HG03280 (cell line): ENCODE data around the gene RPL9.
"Not testable (repeated sequence)": the region's sequence is repeated elsewhere in the genome, so short reads cannot be mapped to it uniquely, and the experiment has no call there.

Source experiments
- ATAC-seq: cut with Tn5 transposase; IDR thresholded peaks from one replicate; pipeline ENCODE4 v1.9.1; 2021; ENCODE audit warnings: mild to moderate bottlenecking, moderate library complexity; ENCODE audit not compliant: unreplicated experiment

Gene RPL9

GRCh38 chr4:39467464-39467863, 8.7 kb upstream of the RPL9 start:
- ATAC-seq: no peak

- no peak for ATAC-seq
These were observed 8.0 kb upstream of the RPL9 start for GRCh38 chr4:39466747-39467146.

DNA sequence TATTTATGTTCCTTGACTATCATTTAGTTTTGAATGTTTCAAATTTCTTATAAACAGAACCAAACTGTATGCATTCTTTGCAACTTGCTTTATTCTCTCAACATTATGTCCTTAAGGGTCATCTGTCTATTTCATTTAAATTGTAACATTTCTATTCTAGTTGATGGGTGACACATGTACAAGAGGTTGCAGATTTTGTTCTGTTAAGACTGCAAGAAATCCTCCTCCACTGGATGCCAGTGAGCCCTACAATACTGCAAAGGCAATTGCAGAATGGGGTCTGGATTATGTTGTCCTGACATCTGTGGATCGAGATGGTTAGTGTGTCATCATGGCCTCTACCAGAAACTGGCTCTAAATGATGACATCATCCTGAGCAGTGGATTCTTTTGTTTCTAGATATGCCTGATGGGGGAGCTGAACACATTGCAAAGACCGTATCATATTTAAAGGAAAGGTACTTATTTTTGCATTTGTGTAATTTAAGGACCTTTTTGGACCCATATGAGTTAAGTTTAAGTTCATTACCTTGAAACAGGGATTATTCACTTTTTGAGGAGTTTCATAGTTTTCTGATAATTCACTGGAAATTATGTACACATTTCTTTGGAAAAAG, 6.3 kb upstream of the RPL9 start:
- ATAC-seq: no peak

DNA sequence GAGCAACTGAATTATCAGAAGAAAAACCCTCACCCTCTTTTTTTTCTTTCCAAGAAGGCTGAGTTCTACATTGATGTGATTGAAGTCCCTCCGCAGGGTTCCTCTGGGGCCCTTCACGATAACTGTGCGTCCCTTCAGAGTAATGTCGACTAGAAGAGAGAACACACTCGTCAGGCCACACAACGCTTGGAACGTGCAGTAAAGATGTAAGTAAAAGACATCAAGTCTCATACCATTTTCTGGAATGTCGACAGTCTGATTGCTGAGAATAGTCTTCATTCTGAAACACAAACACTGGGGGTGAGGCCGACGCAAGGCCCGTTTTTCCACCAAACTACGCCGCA, 589 bp downstream of the RPL9 start:
- ATAC-seq: not testable (repeated sequence)

GRCh38 chr4:39456946-39457763, 1.6 kb downstream of the RPL9 start:
- no peak for ATAC-seq

- ATAC-seq: no peak
These were observed 3.2 kb downstream of the RPL9 start for GRCh38 chr4:39455486-39455885.

- ATAC-seq: no peak
These were observed 5.0 kb downstream of the RPL9 start for GRCh38 chr4:39453738-39454137.

GRCh38 chr4:39452860-39453587, 5.7 kb downstream of the RPL9 start:
- no peak for ATAC-seq

DNA sequence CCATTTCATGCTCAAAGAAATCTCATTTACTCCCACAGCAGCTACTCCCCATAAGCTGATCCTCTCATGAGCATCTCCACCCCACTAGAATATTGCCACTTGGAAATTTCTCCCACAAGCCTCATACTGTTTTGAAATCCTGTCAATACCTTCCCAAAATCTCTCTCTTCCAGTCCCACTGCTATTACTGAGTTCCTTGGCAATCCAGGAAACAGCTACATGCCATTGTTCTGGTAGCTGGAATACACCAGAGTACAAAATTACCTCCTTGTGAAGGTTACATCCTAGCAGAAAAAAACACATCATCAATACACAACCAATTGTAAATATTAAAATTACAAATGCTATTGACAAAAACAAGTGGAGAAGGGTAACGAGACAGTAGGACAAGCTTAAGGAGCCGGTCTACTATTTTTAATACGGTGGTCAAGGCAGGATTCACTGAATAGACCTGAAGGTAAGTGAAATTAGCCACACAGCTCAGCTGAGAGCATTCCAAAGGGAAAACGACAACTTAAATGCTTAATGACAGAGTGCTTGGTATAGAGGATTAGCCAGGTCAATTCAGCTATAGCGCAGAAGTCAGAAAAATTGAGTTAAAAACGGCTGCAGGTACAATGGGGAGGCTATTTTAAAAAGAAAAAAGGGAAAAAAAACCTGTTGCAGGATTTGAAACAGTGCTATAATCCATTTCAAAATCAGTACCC, 6.4 kb downstream of the RPL9 start:
- ATAC-seq: no peak

DNA sequence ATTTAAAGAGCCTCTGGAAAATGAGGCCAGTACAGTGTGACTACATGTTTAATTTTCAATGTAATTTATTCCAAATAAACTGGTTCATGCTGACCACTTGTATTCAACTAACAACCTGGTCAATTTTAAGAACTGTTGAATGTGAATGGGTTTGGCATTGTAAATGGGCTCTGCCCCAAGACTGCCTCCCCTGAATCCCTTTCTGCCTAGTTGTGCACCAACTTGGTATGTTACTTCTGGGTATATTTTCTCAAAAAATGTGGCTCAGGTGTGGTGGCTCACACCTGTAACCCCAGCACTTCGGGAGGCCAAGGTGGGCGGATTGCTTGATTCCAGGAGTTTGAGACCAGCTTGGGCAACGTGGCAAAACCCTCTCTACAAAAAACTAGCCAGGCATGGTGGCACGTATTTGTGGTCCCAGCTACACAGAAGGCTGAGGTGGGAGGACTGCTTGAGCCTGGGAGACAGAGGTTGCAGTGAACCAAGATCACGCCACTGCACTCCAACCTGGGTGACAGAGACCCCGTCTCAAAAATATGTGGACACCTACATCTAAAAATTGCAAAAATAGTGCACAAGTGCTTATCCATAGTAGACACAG, 7.2 kb downstream of the RPL9 start:
- ATAC-seq: no peak

DNA sequence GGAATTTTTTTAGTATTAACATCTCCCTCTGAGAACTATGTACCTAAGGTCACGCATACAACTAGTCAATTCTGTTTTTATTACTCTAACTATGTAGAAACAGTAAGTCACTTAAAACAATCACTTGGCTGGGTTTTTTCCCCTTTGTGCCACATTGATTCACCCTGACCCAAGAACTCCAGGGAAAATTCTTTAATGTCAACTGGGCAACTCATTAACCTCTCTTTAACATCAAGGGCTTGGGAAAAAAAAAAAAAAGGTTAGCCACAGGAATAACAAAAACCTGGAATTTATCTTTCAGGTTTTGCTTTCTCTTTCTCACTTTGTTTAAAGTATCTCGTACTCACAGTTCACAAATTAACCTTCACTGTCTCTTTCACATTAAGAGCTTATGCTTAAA, 8.1 kb downstream of the RPL9 start:
- no peak for ATAC-seq

GRCh38 chr4:39446842-39447573, 11.7 kb downstream of the RPL9 start:
- peak; percentile 78 for ATAC-seq

- no peak for ATAC-seq
These were observed 12.3 kb downstream of the RPL9 start for GRCh38 chr4:39446483-39446841.

GRCh38 chr4:39442998-39443397, 15.7 kb downstream of the RPL9 start:
- ATAC-seq: no peak

DNA sequence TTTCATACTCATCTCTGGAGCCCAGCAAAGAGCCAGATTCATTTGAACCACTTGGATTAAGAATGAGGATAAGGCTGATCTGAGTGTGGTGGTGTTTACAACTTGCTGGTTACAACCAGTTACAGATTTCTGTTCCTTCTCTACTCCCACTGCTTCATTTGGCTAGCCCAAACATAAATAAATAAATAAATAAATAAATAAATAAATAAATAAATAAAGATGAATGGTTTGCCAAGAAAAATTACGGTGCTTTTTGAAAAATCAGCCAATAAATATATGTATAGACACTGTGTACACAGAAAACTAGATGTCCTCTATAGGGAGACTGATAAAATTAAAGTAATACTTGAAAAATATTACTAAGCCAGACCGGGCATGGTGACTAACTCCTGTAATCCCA, 17.1 kb downstream of the RPL9 start:
- no peak for ATAC-seq

GRCh38 chr4:39435659-39436563, 22.8 kb downstream of the RPL9 start:
- ATAC-seq: no peak

GRCh38 chr4:39433878-39434492, 24.7 kb downstream of the RPL9 start:
- ATAC-seq: no peak

DNA sequence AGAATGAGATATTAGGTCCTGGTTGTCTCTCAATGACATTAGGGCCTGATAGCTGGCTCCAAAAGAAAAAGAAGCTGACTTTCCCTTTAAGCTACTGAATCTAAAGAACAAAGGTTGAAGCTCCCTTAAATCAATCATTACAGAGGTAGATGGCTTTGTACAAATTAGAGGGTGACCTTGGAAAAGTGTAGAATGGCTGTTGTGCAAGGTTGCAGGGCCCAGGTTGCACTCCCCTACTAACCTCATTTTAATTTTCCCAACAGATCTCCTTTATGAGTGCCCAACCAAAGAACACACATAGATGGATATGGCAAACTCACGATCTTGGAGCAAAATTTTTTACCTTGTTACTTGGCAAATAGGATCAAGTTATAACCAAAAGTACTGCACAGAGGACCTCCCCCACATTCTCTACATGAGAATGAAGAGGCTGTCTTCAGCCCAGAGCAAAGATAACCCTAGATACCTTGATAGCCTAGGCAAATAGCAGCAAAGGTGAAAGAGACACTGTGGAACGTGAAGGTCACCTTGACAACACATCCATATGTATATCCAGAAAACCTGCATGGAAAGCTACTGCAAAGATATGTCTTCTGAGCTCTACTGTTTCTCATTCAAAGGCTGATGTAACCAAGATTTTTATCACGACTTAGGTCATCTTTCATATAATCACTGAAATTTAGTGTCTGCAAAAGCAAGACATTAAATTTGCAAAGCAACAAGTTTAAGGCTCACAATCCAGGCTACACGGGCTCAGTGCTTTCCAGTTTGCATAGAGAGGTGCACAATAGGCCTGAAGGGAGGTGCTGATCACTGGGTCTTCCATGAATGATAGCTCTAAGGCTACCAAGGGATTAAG, 29.0 kb downstream of the RPL9 start:
- no peak for ATAC-seq
